DMS114 treated with DMSO at 0.1 percent for 48 hours (cell line): ENCODE data around the gene DIABLO.
"Not testable (repeated sequence)": the region's sequence is repeated elsewhere in the genome, so short reads cannot be mapped to it uniquely, and the experiment has no call there.

Experiments used
- DNase-seq: peaks from one replicate; lab custom pipeline; 2025; ENCODE audit not compliant: unreplicated experiment; lab: John Stamatoyannopoulos, UW

Gene DIABLO

GRCh38 chr12:122225683-122226365, at the start of gene DIABLO:
Gene DIABLO (minus strand): TSS chr12:122226052. CDS start chr12:122226014, 38 bp downstream.
- DNase-seq: peak; percentile 98

- no peak for DNase-seq
Observed at GRCh38 chr12:122275459-122275858, 49.6 kb upstream of the DIABLO start.

- peak; percentile 95 for DNase-seq
Observed at GRCh38 chr12:122266230-122266901, 40.5 kb upstream of the DIABLO start, which contains the start of gene VPS33A. Gene VPS33A (minus strand): TSS chr12:122266494. CDS start chr12:122266408, 86 bp downstream.

- no peak for DNase-seq
Observed at GRCh38 chr12:122265886-122266229, 40.0 kb upstream of the DIABLO start.

- DNase-seq: no peak
Observed at GRCh38 chr12:122265476-122265875, 39.6 kb upstream of the DIABLO start.

GRCh38 chr12:122260735-122261134, 34.9 kb upstream of the DIABLO start:
- not testable (repeated sequence) for DNase-seq

GRCh38 chr12:122258939-122259338, 33.1 kb upstream of the DIABLO start:
- not testable (repeated sequence) for DNase-seq

GRCh38 chr12:122258462-122258861, 32.6 kb upstream of the DIABLO start:
- not testable (repeated sequence) for DNase-seq

GRCh38 chr12:122250536-122250935, 24.7 kb upstream of the DIABLO start:
- DNase-seq: no peak

- DNase-seq: no peak
Observed at GRCh38 chr12:122250047-122250446, 24.2 kb upstream of the DIABLO start.

- no peak for DNase-seq
Observed at GRCh38 chr12:122245553-122245952, 19.7 kb upstream of the DIABLO start.

- no peak for DNase-seq
Observed at GRCh38 chr12:122244565-122245371, 18.9 kb upstream of the DIABLO start.

- DNase-seq: no peak
Observed at GRCh38 chr12:122243965-122244364, 18.1 kb upstream of the DIABLO start.

- no peak for DNase-seq
Observed at GRCh38 chr12:122238861-122239260, 13.0 kb upstream of the DIABLO start.

- DNase-seq: no peak
Observed at GRCh38 chr12:122235741-122236140, 9.9 kb upstream of the DIABLO start.

GRCh38 chr12:122232691-122233090, 6.8 kb upstream of the DIABLO start:
- no peak for DNase-seq

- DNase-seq: no peak
Observed at GRCh38 chr12:122230798-122231197, 4.9 kb upstream of the DIABLO start.

- DNase-seq: no peak
Observed at GRCh38 chr12:122228092-122228491, 2.2 kb upstream of the DIABLO start.

GRCh38 chr12:122227341-122227740, 1.5 kb upstream of the DIABLO start:
- DNase-seq: no peak

- DNase-seq: no peak
Observed at GRCh38 chr12:122226366-122227125, 694 bp upstream of the DIABLO start.

GRCh38 chr12:122216445-122216844, 9.4 kb downstream of the DIABLO start:
- DNase-seq: no peak
